ENCODE results near the gene OPCML.

The OPCML gene

GRCh38 chr11:132658004-132658403 lies 874.3 kb downstream of the OPCML start:
- H3K4me3 ChIP-seq (replicated peaks; ENCODE audit: insufficient read depth, low read length), result no peak overlapping the region
- DNase-seq (ENCODE audit: low read depth in 1 of 2, low spot score in 1 of 2), result no peak
- no peak overlapping the region for H3K27ac ChIP-seq (replicated peaks)
- no peaks in the 10 kb centered on the region for H3K27me3 ChIP-seq (ENCODE audit: insufficient read depth, poor library complexity, severe bottlenecking)
- TF ChIP-seq REST (IDR thresholded peaks at IDR 0.05; ENCODE audit: insufficient replicate concordance, low read depth) (no peak), POLR2AphosphoS5 (IDR thresholded peaks at IDR 0.05; ENCODE audit: low read depth) (no peak), SPI1 (IDR thresholded peaks at IDR 0.05; ENCODE audit: borderline replicate concordance, low read depth) (no peak), CTCF (IDR thresholded peaks at IDR 0.05; ENCODE audit: insufficient read depth, low read length) (no peak), GABPA (IDR thresholded peaks at IDR 0.05; ENCODE audit: low read depth) (no peak)

- TF ChIP-seq SPI1 (IDR thresholded peaks at IDR 0.05; ENCODE audit: borderline replicate concordance, low read depth), result no peak
- TF ChIP-seq POLR2AphosphoS5 (IDR thresholded peaks at IDR 0.05; ENCODE audit: low read depth), result no peak
- TF ChIP-seq GABPA (IDR thresholded peaks at IDR 0.05; ENCODE audit: low read depth), result no peak
- Histone ChIP-seq H3K27ac (replicated peaks) (no peak overlapping the region), H3K4me3 (replicated peaks; ENCODE audit: insufficient read depth, low read length) (no peak overlapping the region), H3K27me3 (ENCODE audit: insufficient read depth, poor library complexity, severe bottlenecking) (no peaks in the 10 kb centered on the region)
- DNase-seq (ENCODE audit: low read depth in 1 of 2, low spot score in 1 of 2), result no peak
These were observed 877.0 kb downstream of the OPCML start for GRCh38 chr11:132655187-132655855.

- no peaks in the 10 kb centered on the region for H3K27me3 ChIP-seq (ENCODE audit: insufficient read depth, poor library complexity, severe bottlenecking)
- no peak overlapping the region for H3K4me3 ChIP-seq (replicated peaks; ENCODE audit: insufficient read depth, low read length)
- no peak overlapping the region for H3K27ac ChIP-seq (replicated peaks)
- no peak for DNase-seq (ENCODE audit: low read depth in 1 of 2, low spot score in 1 of 2)
- TF ChIP-seq REST (IDR thresholded peaks at IDR 0.05; ENCODE audit: insufficient replicate concordance, low read depth) (no peak), GABPA (IDR thresholded peaks at IDR 0.05; ENCODE audit: low read depth) (no peak), SPI1 (IDR thresholded peaks at IDR 0.05; ENCODE audit: borderline replicate concordance, low read depth) (no peak), CTCF (IDR thresholded peaks at IDR 0.05; ENCODE audit: insufficient read depth, low read length) (no peak), POLR2AphosphoS5 (IDR thresholded peaks at IDR 0.05; ENCODE audit: low read depth) (no peak)
These were observed 879.1 kb downstream of the OPCML start for GRCh38 chr11:132653237-132653636.

- no peak for DNase-seq (ENCODE audit: low read depth in 1 of 2, low spot score in 1 of 2)
- Histone ChIP-seq H3K4me3 (replicated peaks; ENCODE audit: insufficient read depth, low read length) (no peak overlapping the region), H3K27me3 (ENCODE audit: insufficient read depth, poor library complexity, severe bottlenecking) (no peaks in the 10 kb centered on the region), H3K27ac (replicated peaks) (no peak overlapping the region)
- no peak for TF ChIP-seq CTCF (IDR thresholded peaks at IDR 0.05; ENCODE audit: insufficient read depth, low read length)
- TF ChIP-seq SPI1 (IDR thresholded peaks at IDR 0.05; ENCODE audit: borderline replicate concordance, low read depth), result no peak
- no peak for TF ChIP-seq REST (IDR thresholded peaks at IDR 0.05; ENCODE audit: insufficient replicate concordance, low read depth)
These were observed 881.2 kb downstream of the OPCML start for GRCh38 chr11:132650969-132651720.

Measured in HL-60 (cell line).